Stimulated activated CD4-positive, alpha-beta T cell treated with anti-CD3 and anti-CD28 coated beads, Interleukin-2, amount 100 ng/mL, for 4 hours (primary cell): ENCODE data around the gene RBCK1.
"Not testable (repeated sequence)": the region's sequence is repeated elsewhere in the genome, so short reads cannot be mapped to it uniquely, and the experiment has no call there.

ENCODE experiments used
- DNase-seq: peaks from one replicate; pipeline ENCODE4 v3.0.0-alpha.2; 2020; ENCODE audit warnings: low read depth

RBCK1 gene

GRCh38 chr20:472889-473292, 64.8 kb downstream of the RBCK1 start:
- no peak for DNase-seq

GRCh38 chr20:474581-474980, 66.5 kb downstream of the RBCK1 start:
- no peak for DNase-seq

- DNase-seq = no peak
These were observed 67.6 kb downstream of the RBCK1 start for GRCh38 chr20:475463-476357.

- DNase-seq = not testable (repeated sequence)
These were observed 68.6 kb downstream of the RBCK1 start for GRCh38 chr20:476561-477249.

GRCh38 chr20:478010-478948, 70.2 kb downstream of the RBCK1 start:
- DNase-seq = no peak

- DNase-seq = peak; percentile 12
These were observed 70.9 kb downstream of the RBCK1 start for GRCh38 chr20:478949-479429.

GRCh38 chr20:479487-479886, 71.4 kb downstream of the RBCK1 start:
- no peak for DNase-seq

- DNase-seq = no peak
These were observed 71.9 kb downstream of the RBCK1 start for GRCh38 chr20:480044-480443.

- DNase-seq = no peak
These were observed 73.1 kb downstream of the RBCK1 start for GRCh38 chr20:481167-481566.
